ENCODE measurements around the gene NPL. TPM values are rescaled to one million over a fixed set of nuclear protein-coding genes. Genes with fewer than 3 reads are reported as not detected.

NPL gene
- total and polyA plus RNA-seq, 8 donors: 1.2 to 9.7 (median 2.7) TPM

DNA sequence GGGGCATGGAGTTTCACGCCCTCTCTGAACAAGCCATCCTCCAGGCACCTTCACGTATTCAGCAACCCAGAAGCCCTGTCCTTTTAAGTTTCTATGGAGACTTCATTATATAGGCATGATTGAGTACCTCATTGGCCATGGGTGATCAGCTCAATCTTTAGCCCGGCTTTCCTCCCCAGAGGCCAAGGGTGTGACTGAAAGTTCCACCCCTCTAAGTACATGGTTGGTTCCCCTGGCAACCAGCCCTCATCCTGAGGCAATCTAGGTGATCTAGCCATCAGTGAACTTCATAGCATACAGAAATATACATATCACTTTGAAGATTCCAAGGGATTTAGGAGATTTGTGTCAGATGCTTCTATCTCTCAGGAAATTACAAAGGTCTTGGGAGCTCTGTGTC is 28.2 kb downstream of the NPL start:
- Histone ChIP-seq H3K27me3 (no peaks in the 10 kb centered on the region), H3K4me1 (no peaks in the 10 kb centered on the region), H3K4me3 (no peak overlapping the region), H3K27ac (no peak overlapping the region), H3K36me3 (no peaks in the 10 kb centered on the region), H3K9me3 (no peaks in the 10 kb centered on the region)
- no peak for ATAC-seq
- 85 to 89% methylated on average over 3 of the region's 3 CpGs for WGBS, 2 donors
- no peak for FAIRE-seq
- intact Hi-C loops (cut with DNase I): no loop called here
- no peak for DNase-seq
- TF ChIP-seq, protein P1, sequence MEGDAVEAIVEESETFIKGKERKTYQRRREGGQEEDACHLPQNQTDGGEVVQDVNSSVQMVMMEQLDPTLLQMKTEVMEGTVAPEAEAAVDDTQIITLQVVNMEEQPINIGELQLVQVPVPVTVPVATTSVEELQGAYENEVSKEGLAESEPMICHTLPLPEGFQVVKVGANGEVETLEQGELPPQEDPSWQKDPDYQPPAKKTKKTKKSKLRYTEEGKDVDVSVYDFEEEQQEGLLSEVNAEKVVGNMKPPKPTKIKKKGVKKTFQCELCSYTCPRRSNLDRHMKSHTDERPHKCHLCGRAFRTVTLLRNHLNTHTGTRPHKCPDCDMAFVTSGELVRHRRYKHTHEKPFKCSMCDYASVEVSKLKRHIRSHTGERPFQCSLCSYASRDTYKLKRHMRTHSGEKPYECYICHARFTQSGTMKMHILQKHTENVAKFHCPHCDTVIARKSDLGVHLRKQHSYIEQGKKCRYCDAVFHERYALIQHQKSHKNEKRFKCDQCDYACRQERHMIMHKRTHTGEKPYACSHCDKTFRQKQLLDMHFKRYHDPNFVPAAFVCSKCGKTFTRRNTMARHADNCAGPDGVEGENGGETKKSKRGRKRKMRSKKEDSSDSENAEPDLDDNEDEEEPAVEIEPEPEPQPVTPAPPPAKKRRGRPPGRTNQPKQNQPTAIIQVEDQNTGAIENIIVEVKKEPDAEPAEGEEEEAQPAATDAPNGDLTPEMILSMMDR (IDR thresholded peaks at IDR 0.05): no peak

- H3K27me3 ChIP-seq: no peaks in the 10 kb centered on the region
- no peak for FAIRE-seq
- no peak overlapping the region for H3K27ac ChIP-seq
- intact Hi-C loops (cut with DNase I): no loop called here
- TF ChIP-seq, protein P1 (IDR thresholded peaks at IDR 0.05): no peak
- ATAC-seq: no peak
- no peaks in the 10 kb centered on the region for H3K36me3 ChIP-seq
- no peaks in the 10 kb centered on the region for H3K9me3 ChIP-seq
- H3K4me1 ChIP-seq: no peaks in the 10 kb centered on the region
- 69 to 75% methylated on average over 3 of the region's 3 CpGs for WGBS, 2 donors
- DNase-seq: no peak
- no peak overlapping the region for H3K4me3 ChIP-seq
Measured at GRCh38 chr1:182823220-182823619, 33.6 kb downstream of the NPL start.

DNA sequence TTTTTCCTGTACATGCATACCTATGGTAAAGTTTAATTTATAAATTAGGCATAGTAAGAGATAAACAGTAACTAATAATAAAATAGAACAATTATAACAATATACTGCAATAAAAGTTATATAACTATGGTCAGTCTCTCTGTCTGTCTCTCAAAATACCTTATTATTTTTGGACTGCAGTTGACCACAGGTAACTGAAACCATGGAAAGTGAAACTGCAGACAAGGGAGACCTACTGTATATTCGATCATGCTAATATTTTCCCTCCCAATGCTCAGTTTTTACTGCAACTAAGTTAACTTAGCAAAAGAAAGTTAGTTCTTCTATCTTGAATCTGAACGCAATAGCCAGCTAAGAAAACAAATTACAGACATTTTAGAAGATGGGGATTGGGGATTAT is 37.3 kb downstream of the NPL start:
- Histone ChIP-seq H3K27ac (no peak overlapping the region), H3K36me3 (peaks cover 0 to 3% (median 0%) of the 10 kb centered on the region in 3 donors), H3K9me3 (no peaks in the 10 kb centered on the region), H3K4me1 (no peaks in the 10 kb centered on the region), H3K4me3 (no peak overlapping the region), H3K27me3 (no peaks in the 10 kb centered on the region)
- TF ChIP-seq, protein P1 (IDR thresholded peaks at IDR 0.05): no peak
- intact Hi-C loops (cut with DNase I): no loop called here
- ATAC-seq (no peak), FAIRE-seq (no peak), DNase-seq (no peak)
- WGBS, 2 donors: 85 to 95% methylated on average over 2 of the region's 2 CpGs

DNA sequence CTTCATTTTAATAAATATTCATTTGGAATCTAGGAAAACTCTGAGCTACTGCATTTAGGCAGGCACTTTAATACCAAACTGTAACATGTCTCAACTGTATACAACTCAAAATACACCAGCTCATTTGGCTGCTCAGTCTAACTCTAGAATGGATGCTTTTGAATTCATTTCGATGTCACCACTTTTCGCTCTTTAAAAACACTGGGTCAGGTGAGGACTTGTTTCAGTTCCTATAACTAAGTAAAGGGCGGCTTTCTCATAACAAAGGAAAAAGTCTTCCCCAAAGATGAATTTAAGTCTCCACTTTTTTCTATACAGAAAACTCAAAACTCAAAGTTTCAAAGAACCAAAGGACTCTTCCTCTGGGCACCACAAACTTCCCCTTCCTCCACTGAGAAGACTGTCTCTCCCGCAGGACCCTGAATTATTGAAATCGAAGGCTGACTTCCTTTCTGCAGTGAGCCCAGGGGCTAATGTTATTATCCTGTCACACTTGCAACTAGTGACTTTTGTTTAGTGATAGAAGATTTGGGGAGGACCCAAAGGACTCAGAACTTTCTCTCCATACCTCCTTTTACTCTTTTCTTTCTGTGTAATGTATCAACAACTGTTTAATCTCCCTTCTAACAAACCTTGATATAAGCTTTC is 39.8 kb downstream of the NPL start:
- FAIRE-seq: no peak
- ATAC-seq: no peak
- no peak for DNase-seq
- Histone ChIP-seq H3K36me3 (peaks cover 0 to 3% (median 0%) of the 10 kb centered on the region in 3 donors), H3K4me3 (no peak overlapping the region), H3K4me1 (no peaks in the 10 kb centered on the region), H3K27me3 (no peaks in the 10 kb centered on the region), H3K27ac (no peak overlapping the region), H3K9me3 (no peaks in the 10 kb centered on the region)
- TF ChIP-seq, protein P1 (IDR thresholded peaks at IDR 0.05): no peak
- intact Hi-C loops (cut with DNase I): no loop called here
- WGBS, 2 donors: 84 to 90% methylated on average over 5 of the region's 5 CpGs

- FAIRE-seq (no peak), DNase-seq (no peak), ATAC-seq (no peak)
- Histone ChIP-seq H3K27ac (no peak overlapping the region), H3K27me3 (no peaks in the 10 kb centered on the region), H3K4me3 (no peak overlapping the region), H3K36me3 (peaks cover 0 to 3% (median 0%) of the 10 kb centered on the region in 3 donors), H3K4me1 (no peaks in the 10 kb centered on the region), H3K9me3 (no peaks in the 10 kb centered on the region)
- TF ChIP-seq, protein P1 (IDR thresholded peaks at IDR 0.05): no peak
- intact Hi-C loops (cut with DNase I): no loop called here
Measured at GRCh38 chr1:182833271-182833670, 43.7 kb downstream of the NPL start.
